Colonic mucosa (tissue), 4 donors: ENCODE data around the gene NCKAP5. TPM values are rescaled to one million over a fixed set of nuclear protein-coding genes. Genes with fewer than 3 reads are reported as not detected.

Experiments
- DNase-seq: peaks from one replicate; pipeline ENCODE4 v3.0.0-alpha.2; 2020
- H3K27ac ChIP-seq: fragments of 200-600 bp; one replicate; pipeline ENCODE4 v1.8.0; 2021
- H3K27me3 ChIP-seq: fragments of 200-600 bp; one replicate; pipeline ENCODE4 v1.8.0; 2021
- H3K36me3 ChIP-seq: fragments of 200-600 bp; one replicate; pipeline ENCODE4 v1.8.0; 2021
- H3K4me1 ChIP-seq: fragments of 200-600 bp; one replicate; pipeline ENCODE4 v1.8.0; 2021; ENCODE audit warnings: mild to moderate bottlenecking
- H3K4me3 ChIP-seq: fragments of 200-600 bp; one replicate; pipeline ENCODE4 v1.8.0; 2021
- H3K9ac ChIP-seq, 2 donors: one replicate each; pipeline ENCODE4 v1.7.0; 2013; ENCODE audit warnings: control low read depth in 2 of 2, low read depth in 2 of 2, low read length in 2 of 2
- H3K9me3 ChIP-seq: fragments of 200-600 bp; one replicate; pipeline ENCODE4 v1.8.0; 2021
- intact Hi-C: fragments of 100-400 bp; cut with DNase I; formaldehyde crosslinking; loops from one replicate; pipeline ENCODE4 v1.14.1; 2022
- total RNA-seq, 2 donors: library from RNA; stranded (reverse); fragmentation: NEBNext Ultra II Directional in 1 of 2; extraction: Animal tissue kit (Norgen Biotek cat#: 25700) in 1 of 2; gene quantifications; one replicate each; pipeline ENCODE4 v1.2.1, GENCODE V29; 2021
- TF ChIP-seq, protein P1 (sequence below): fragments of 200-600 bp; IDR thresholded peaks from one replicate; pipeline ENCODE4 v1.8.0; 2022; ENCODE audit warnings: antibody characterized with exemption, mild to moderate bottlenecking
- donor health status: healthy.
- donor health status: DM: no; HTN: no; CAD: no.
- donor health status: DM: no; HTN: no; CAD: no.

NCKAP5 gene
- total RNA-seq, 2 donors from 2014 or later, result 2.9 to 3.7 TPM

DNA sequence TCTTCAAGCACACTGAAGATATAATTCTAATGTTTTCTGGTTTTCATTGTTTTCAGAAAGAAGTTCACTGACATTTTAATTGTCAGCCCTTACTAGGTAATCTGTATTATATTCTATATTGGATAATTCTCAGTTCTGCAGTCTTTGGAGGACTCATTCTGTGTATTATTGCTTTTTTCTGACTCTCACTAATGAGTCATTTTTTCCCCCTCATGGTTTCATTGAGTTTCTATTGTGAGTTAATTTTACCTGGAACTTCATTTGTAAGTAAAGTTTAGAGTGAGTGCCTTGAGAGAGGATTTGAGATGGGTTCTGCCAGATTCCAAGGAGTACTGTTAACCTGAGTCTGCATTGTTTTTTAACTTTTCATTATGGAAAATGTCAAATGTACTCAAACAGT, 807.9 kb downstream of the NCKAP5 start:
- TF ChIP-seq, protein P1, sequence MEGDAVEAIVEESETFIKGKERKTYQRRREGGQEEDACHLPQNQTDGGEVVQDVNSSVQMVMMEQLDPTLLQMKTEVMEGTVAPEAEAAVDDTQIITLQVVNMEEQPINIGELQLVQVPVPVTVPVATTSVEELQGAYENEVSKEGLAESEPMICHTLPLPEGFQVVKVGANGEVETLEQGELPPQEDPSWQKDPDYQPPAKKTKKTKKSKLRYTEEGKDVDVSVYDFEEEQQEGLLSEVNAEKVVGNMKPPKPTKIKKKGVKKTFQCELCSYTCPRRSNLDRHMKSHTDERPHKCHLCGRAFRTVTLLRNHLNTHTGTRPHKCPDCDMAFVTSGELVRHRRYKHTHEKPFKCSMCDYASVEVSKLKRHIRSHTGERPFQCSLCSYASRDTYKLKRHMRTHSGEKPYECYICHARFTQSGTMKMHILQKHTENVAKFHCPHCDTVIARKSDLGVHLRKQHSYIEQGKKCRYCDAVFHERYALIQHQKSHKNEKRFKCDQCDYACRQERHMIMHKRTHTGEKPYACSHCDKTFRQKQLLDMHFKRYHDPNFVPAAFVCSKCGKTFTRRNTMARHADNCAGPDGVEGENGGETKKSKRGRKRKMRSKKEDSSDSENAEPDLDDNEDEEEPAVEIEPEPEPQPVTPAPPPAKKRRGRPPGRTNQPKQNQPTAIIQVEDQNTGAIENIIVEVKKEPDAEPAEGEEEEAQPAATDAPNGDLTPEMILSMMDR, result no peak
- no peak for DNase-seq
- no peaks in the 10 kb centered on the region for H3K36me3 ChIP-seq
- no peak overlapping the region for H3K4me3 ChIP-seq
- no peak overlapping the region for H3K27ac ChIP-seq
- intact Hi-C loops, result no loop called here
- H3K4me1 ChIP-seq, result no peaks in the 10 kb centered on the region
- H3K27me3 ChIP-seq, result no peaks in the 10 kb centered on the region
- no peaks in the 10 kb centered on the region for H3K9me3 ChIP-seq
- H3K9ac ChIP-seq, result no peak overlapping the region

DNA sequence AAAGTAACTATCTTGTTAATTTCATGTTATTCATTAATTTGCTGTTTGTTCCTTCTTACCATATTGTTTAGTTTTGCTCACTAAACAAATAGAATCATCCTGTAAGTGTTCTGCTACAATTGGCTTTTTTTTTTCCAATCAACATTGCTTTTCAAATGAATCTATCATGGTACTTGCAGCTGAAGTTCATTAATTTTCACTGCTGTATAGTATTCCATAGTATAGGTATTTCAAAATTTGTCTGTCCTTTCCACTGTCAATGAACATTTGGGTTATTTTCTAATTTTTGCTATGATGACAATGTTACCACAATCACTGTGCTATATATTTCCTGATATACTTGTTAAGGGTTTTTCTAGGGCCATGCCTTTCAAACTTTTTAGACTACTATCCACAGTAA, 809.3 kb downstream of the NCKAP5 start:
- no peak for DNase-seq
- Histone ChIP-seq H3K9ac (no peak overlapping the region), H3K9me3 (no peaks in the 10 kb centered on the region), H3K36me3 (no peaks in the 10 kb centered on the region), H3K27ac (no peak overlapping the region), H3K27me3 (no peaks in the 10 kb centered on the region), H3K4me1 (no peaks in the 10 kb centered on the region), H3K4me3 (no peak overlapping the region)
- TF ChIP-seq, protein P1, result no peak
- intact Hi-C loops, result no loop called here

DNA sequence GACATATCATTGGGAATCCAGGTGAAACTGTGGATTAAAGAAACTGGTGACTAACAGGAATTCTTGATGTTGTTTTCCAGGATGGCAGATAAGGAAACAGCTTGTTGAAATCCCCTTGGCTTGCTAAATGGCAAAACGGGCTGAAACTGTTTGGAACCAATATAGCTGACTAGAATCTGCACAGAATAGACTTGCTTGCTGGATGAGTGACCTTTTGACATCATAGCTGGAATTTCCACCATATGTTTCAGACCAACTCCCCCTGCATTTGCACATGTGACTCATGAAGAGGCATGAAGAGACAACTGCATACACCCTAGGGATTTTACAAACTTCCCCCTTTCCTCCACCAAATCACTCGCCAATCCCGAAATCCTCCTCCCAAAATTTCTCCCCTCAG, 810.6 kb downstream of the NCKAP5 start:
- intact Hi-C loops, result no loop called here
- Histone ChIP-seq H3K27me3 (no peaks in the 10 kb centered on the region), H3K36me3 (no peaks in the 10 kb centered on the region), H3K4me3 (no peak overlapping the region), H3K4me1 (no peaks in the 10 kb centered on the region), H3K9ac (no peak overlapping the region), H3K9me3 (no peaks in the 10 kb centered on the region), H3K27ac (no peak overlapping the region)
- no peak for DNase-seq
- TF ChIP-seq, protein P1, result no peak

DNA sequence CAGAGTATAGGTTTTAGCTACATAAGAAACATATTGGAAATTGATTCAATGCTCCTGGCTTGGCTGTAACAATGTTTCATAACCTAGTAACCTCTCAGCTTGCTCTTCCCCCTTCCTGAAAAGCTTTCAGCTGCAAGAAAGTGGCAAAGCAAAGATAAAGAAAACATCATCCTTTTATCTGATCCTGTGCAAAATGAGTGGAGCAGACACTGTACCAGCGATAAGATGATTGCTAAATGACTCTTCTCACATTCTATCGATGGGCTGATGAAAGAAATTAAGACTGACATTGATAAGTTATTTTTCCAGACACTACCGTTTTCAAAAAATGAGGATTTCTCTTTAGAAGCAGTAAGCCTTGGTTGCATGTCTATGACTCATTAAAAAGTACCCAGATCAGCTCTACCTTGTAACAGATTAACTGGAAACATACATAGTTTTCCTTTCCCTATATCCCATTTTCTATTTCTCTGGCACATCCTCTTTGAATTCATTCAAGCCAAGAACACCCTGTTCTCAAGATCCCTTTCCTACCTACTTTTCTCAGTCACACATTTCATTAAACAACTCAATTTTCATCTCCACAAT, 811.2 kb downstream of the NCKAP5 start:
- H3K9ac ChIP-seq, result no peak overlapping the region
- H3K27me3 ChIP-seq, result no peaks in the 10 kb centered on the region
- H3K9me3 ChIP-seq, result no peaks in the 10 kb centered on the region
- no peaks in the 10 kb centered on the region for H3K4me1 ChIP-seq
- no peaks in the 10 kb centered on the region for H3K36me3 ChIP-seq
- TF ChIP-seq, protein P1, result no peak
- intact Hi-C loops, result no loop called here
- no peak overlapping the region for H3K27ac ChIP-seq
- no peak overlapping the region for H3K4me3 ChIP-seq
- no peak for DNase-seq

DNA sequence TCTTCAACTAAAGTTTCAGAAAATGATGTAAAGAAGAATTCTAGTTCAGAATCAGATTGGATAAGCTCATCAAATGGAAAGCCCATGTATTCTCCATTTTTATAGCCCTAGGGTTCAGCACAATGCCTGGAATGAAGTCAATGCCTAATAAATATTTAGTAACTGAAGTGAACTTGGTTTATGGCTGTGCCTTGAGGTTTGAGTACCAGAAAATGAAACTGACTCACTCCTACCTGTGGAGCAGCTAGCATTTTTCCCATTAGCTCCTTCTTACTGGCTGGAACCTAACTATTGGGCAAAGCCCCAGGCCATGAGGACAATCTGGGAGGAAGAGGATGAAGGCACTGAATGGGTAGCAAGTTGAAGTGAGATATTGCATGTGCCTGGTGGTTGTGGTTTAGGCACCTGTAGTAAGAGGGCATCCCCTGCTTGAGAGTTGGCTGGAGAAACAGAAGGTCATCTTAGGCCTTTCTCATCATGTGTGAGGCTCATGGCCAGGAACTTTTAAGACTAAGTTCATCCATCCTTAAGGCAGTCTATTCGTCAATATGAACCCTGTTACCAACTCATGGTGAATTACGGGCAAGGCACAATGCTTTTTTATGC, 813.3 kb downstream of the NCKAP5 start:
- intact Hi-C loops, result no loop called here
- Histone ChIP-seq H3K9me3 (no peaks in the 10 kb centered on the region), H3K4me1 (no peaks in the 10 kb centered on the region), H3K27ac (no peak overlapping the region), H3K27me3 (no peaks in the 10 kb centered on the region), H3K4me3 (no peak overlapping the region), H3K9ac (no peak overlapping the region), H3K36me3 (no peaks in the 10 kb centered on the region)
- TF ChIP-seq, protein P1, result no peak
- no peak for DNase-seq
